Caco-2 (cell line): ENCODE measurements around the gene PEDS1. TPM values are rescaled to one million over a fixed set of nuclear protein-coding genes. Genes with fewer than 3 reads are reported as not detected.

Source experiments
- BruUV-seq: library from RNA; stranded (reverse); fragments of 400-500 nt; replicated peaks from 2 replicates; lab custom pipeline; 2021; lab: Mats Ljungman, UMichigan
- CTCF ChIA-PET: fragments of 300-600 bp; sonication (Branson Sonifier 250); formaldehyde crosslinking; loops from one replicate; lab custom pipeline; 2022; ENCODE audit warnings: antibody characterized with exemption; lab: Charles Lee
- POLR2A ChIA-PET: fragments of 300-600 bp; sonication (Branson Sonifier 250); formaldehyde crosslinking; loops from one replicate; lab custom pipeline; 2022; ENCODE audit warnings: antibody characterized with exemption; lab: Charles Lee
- DNase-seq, 2 experiments: peaks; one replicate each; pipeline versions ENCODE4 v3.0.0 to v3.0.0-alpha.2; 2020 to 2022
- H3K27me3 ChIP-seq: replicated peaks from 2 replicates; pipeline ENCODE4 v1.6.0; 2011; ENCODE audit warnings: low read length; ENCODE audit not compliant: control insufficient read depth, insufficient read depth
- H3K36me3 ChIP-seq: 2 replicates; pipeline ENCODE4 v1.5.1; 2011; ENCODE audit warnings: low read length; ENCODE audit not compliant: control insufficient read depth, insufficient read depth
- H3K4me1 ChIP-seq: fragments of 250-450 bp; sonication (Bioruptor Pico); 2 replicates; pipeline ENCODE4 v1.5.1; 2020; ENCODE audit warnings: mild to moderate bottlenecking
- H3K4me3 ChIP-seq: 2 replicates; pipeline ENCODE4 v1.5.1; 2011; ENCODE audit warnings: low read depth, mild to moderate bottlenecking, control low read depth, low read length
- H3K9me3 ChIP-seq: fragments of 250-450 bp; sonication (Bioruptor Pico); 2 replicates; pipeline ENCODE4 v1.5.1; 2020; ENCODE audit warnings: mild to moderate bottlenecking, moderate library complexity
- H3K27ac Mint-ChIP-seq: one replicate; pipeline ENCODE4 v1.8.0; 2022; ENCODE audit warnings: mixed read lengths; ENCODE audit not compliant: unreplicated experiment
- H3K27me3 Mint-ChIP-seq: one replicate; pipeline ENCODE4 v1.8.0; 2022; ENCODE audit warnings: mixed read lengths; ENCODE audit not compliant: insufficient read depth, unreplicated experiment
- H3K36me3 Mint-ChIP-seq: one replicate; pipeline ENCODE4 v1.8.0; 2022; ENCODE audit warnings: mild to moderate bottlenecking, mixed read lengths; ENCODE audit not compliant: insufficient read depth, unreplicated experiment
- H3K4me1 Mint-ChIP-seq: one replicate; pipeline ENCODE4 v1.8.0; 2022; ENCODE audit warnings: low read depth, mixed read lengths; ENCODE audit not compliant: unreplicated experiment
- H3K4me3 Mint-ChIP-seq: one replicate; pipeline ENCODE4 v1.8.0; 2022; ENCODE audit warnings: mild to moderate bottlenecking, moderate library complexity, mixed read lengths; ENCODE audit not compliant: unreplicated experiment
- H3K9me3 Mint-ChIP-seq: one replicate; pipeline ENCODE4 v1.8.0; 2022; ENCODE audit warnings: mixed read lengths; ENCODE audit not compliant: unreplicated experiment
- CTCF ChIP-seq, 2 experiments: fragments of 200-600 bp in 1 of 2; IDR thresholded peaks; 1 replicate in 1 of 2; 2 replicates in 1 of 2; pipeline versions ENCODE4 v1.5.1 to v1.8.0; 2011 to 2022; ENCODE audit warnings: antibody characterized with exemption in 1 of 2, control low read depth in 1 of 2, inconsistent platforms in 1 of 2, low read depth in 1 of 2, low read length in 1 of 2, mild to moderate bottlenecking in 1 of 2, moderate library complexity in 1 of 2; ENCODE audit not compliant: insufficient read depth in 1 of 2, severe bottlenecking in 1 of 2, unreplicated experiment in 1 of 2
- intact Hi-C: fragments of 100-400 bp; cut with micrococcal nuclease; formaldehyde crosslinking; loops from one replicate; pipeline ENCODE4 v1.10.0; 2022; ENCODE audit not compliant: unreplicated experiment
- total RNA-seq: library from RNA; stranded (reverse); gene quantifications from 2 replicates; pipeline ENCODE4 v1.2.3, GENCODE V29; 2022

Gene PEDS1
- total RNA-seq, 1 experiment from 2014 or later, result 78.3 TPM

- peaks cover 2% of the 10 kb centered on the region; the same call in 1 of the 2 replicates for H3K36me3 ChIP-seq
- Mint-ChIP-seq H3K9me3 (no peaks in the 10 kb centered on the region), H3K36me3 (peaks cover 73% of the 10 kb centered on the region), H3K4me1 (peaks cover 56% of the 10 kb centered on the region), H3K4me3 (peak overlapping the region; percentile 94), H3K27ac (peak overlapping the region; percentile 99), H3K27me3 (no peaks in the 10 kb centered on the region)
- peaks cover 42% of the 10 kb centered on the region for H3K4me1 ChIP-seq
- H3K27me3 ChIP-seq, result no peaks in the 10 kb centered on the region
- intact Hi-C loops, result loop anchor here (1.0 to 10.0 kb wide), 3 partner anchors 24 to 572 kb away; no protein-coding TSS in a partner anchor
- DNase-seq, result peak; percentile 97 to 98
- CTCF ChIA-PET, result interaction anchor here (0.6 to 5.5 kb wide), 5 partner anchors 14 to 272 kb away, joined by 3 to 31 read pairs (median 5); no protein-coding TSS in a partner anchor
- no TSS peak for BruUV-seq
- POLR2A ChIA-PET, result interaction anchor here (0.5 to 3.0 kb wide), 3 partner anchors 24 to 738 kb away, joined by 4 to 32 read pairs (median 7); partner anchors contain the start of gene PEDS1
- peak overlapping the region; percentile 96 for H3K4me3 ChIP-seq
- no peak for TF ChIP-seq CTCF (IDR thresholded peaks at IDR 0.05; ENCODE audit: insufficient read depth in 1 of 2, low read depth in 1 of 2, low read length in 1 of 2, severe bottlenecking in 1 of 2, unreplicated experiment in 1 of 2)
- no peaks in the 10 kb centered on the region for H3K9me3 ChIP-seq
Observed at GRCh38 chr20:50192364-50193198, 39.1 kb upstream of the PEDS1 start.

- intact Hi-C loops, result loop anchor here (1.0 to 10.0 kb wide), 4 partner anchors 25 to 573 kb away; no protein-coding TSS in a partner anchor
- peaks cover 60% of the 10 kb centered on the region for H3K4me1 Mint-ChIP-seq
- H3K9me3 ChIP-seq, result no peaks in the 10 kb centered on the region
- H3K27me3 Mint-ChIP-seq, result no peaks in the 10 kb centered on the region
- TSS peak; percentile 73 for BruUV-seq
- H3K27ac Mint-ChIP-seq, result peak overlapping the region; percentile 99
- H3K27me3 ChIP-seq, result no peaks in the 10 kb centered on the region
- H3K36me3 ChIP-seq, result peaks cover 2% of the 10 kb centered on the region; the same call in 1 of the 2 replicates
- H3K4me1 ChIP-seq, result peaks cover 49% of the 10 kb centered on the region
- no peaks in the 10 kb centered on the region for H3K9me3 Mint-ChIP-seq
- ChIA-PET POLR2A (interaction anchor here (0.5 to 3.0 kb wide), 14 partner anchors 9 to 1245 kb away, joined by 3 to 32 read pairs (median 5); partner anchors contain the start of gene PEDS1), CTCF (interaction anchor here (0.6 to 5.5 kb wide), 13 partner anchors 8 to 1526 kb away, joined by 3 to 31 read pairs (median 5); no protein-coding TSS in a partner anchor)
- peak overlapping the region; percentile 94 for H3K4me3 Mint-ChIP-seq
- H3K36me3 Mint-ChIP-seq, result peaks cover 67% of the 10 kb centered on the region
- peak overlapping the region; percentile 96 for H3K4me3 ChIP-seq
- peak; percentile 58 to 63 for TF ChIP-seq CTCF (IDR thresholded peaks at IDR 0.05; ENCODE audit: insufficient read depth in 1 of 2, low read depth in 1 of 2, low read length in 1 of 2, severe bottlenecking in 1 of 2, unreplicated experiment in 1 of 2)
- peak; percentile 89 to 93 for DNase-seq
Observed at GRCh38 chr20:50191544-50192363, 38.2 kb upstream of the PEDS1 start.
